Pulmonary artery endothelial cell (primary cell): Measurements from ENCODE around the gene ENDOU. TPM values are rescaled to one million over a fixed set of nuclear protein-coding genes. Genes with fewer than 3 reads are reported as not detected.

Experiments
- DNase-seq: peaks from one replicate; pipeline ENCODE4 v3.0.0-alpha.2; 2011; ENCODE audit warnings: low read depth, low spot score
- total RNA-seq: library from RNA; depleted of rRNA; stranded (reverse); fragments of >200 nt; gene quantifications from 2 replicates; pipeline ENCODE4 v1.2.3, GENCODE V29; 2014

The ENDOU gene
- total RNA-seq, 1 donor from 2014 or later, result not detected

- no peak for DNase-seq
These were observed 18.8 kb upstream of the ENDOU start for GRCh38 chr12:47744005-47744651.

- DNase-seq, result no peak
These were observed 18.1 kb upstream of the ENDOU start for GRCh38 chr12:47743311-47743860.

GRCh38 chr12:47742253-47742825 is 17.0 kb upstream of the ENDOU start:
- DNase-seq, result no peak

- DNase-seq, result no peak
These were observed 16.0 kb upstream of the ENDOU start for GRCh38 chr12:47741340-47741703.

- no peak for DNase-seq
These were observed 15.5 kb upstream of the ENDOU start for GRCh38 chr12:47740606-47741339.

- no peak for DNase-seq
These were observed 14.7 kb upstream of the ENDOU start for GRCh38 chr12:47739979-47740378.

GRCh38 chr12:47739297-47739696 is 14.0 kb upstream of the ENDOU start:
- DNase-seq, result no peak

GRCh38 chr12:47737936-47738594 is 12.8 kb upstream of the ENDOU start:
- no peak for DNase-seq

GRCh38 chr12:47736877-47737676 is 11.8 kb upstream of the ENDOU start:
- DNase-seq, result no peak

- DNase-seq, result no peak
These were observed 10.9 kb upstream of the ENDOU start for GRCh38 chr12:47736216-47736615.

- no peak for DNase-seq
These were observed 10.4 kb upstream of the ENDOU start for GRCh38 chr12:47735649-47736048.

GRCh38 chr12:47734725-47735480 is 9.6 kb upstream of the ENDOU start:
- DNase-seq, result no peak

- DNase-seq, result no peak
These were observed 7.9 kb upstream of the ENDOU start for GRCh38 chr12:47733142-47733541.

- no peak for DNase-seq
These were observed 7.2 kb upstream of the ENDOU start for GRCh38 chr12:47732504-47732903.

- DNase-seq, result no peak
These were observed 6.4 kb upstream of the ENDOU start for GRCh38 chr12:47731723-47732122.

GRCh38 chr12:47730341-47730744 is 5.1 kb upstream of the ENDOU start:
- no peak for DNase-seq

- no peak for DNase-seq
These were observed 3.9 kb upstream of the ENDOU start for GRCh38 chr12:47729233-47729632.

GRCh38 chr12:47725893-47726292 is 603 bp upstream of the ENDOU start:
- no peak for DNase-seq

- no peak for DNase-seq
These were observed 2.2 kb downstream of the ENDOU start for GRCh38 chr12:47722941-47723631.
